Fibroblast of lung (primary cell): ENCODE results near the gene COL4A1. TPM values are rescaled to one million over a fixed set of nuclear protein-coding genes. Genes with fewer than 3 reads are reported as not detected.

Experiments used
- DNase-seq, 2 donors: peaks; one replicate each; pipeline versions ENCODE4 v3.0.0 to v3.0.0-alpha.2; 2010; ENCODE audit warnings: low read depth in 2 of 2
- H2AFZ ChIP-seq: 2 replicates; pipeline ENCODE4 v1.5.1; 2012; ENCODE audit warnings: low read length, control low read depth, inconsistent platforms
- H3K27ac ChIP-seq: 2 replicates; pipeline ENCODE4 v1.5.1; 2011; ENCODE audit warnings: low read length, control low read depth; ENCODE audit not compliant: insufficient read depth
- H3K27me3 ChIP-seq: 2 replicates; pipeline ENCODE4 v1.5.1; 2011; ENCODE audit warnings: mild to moderate bottlenecking, low read length; ENCODE audit not compliant: control insufficient read depth, insufficient read depth
- H3K36me3 ChIP-seq: 2 replicates; pipeline ENCODE4 v1.5.1; 2011; ENCODE audit warnings: low read length; ENCODE audit not compliant: control insufficient read depth, insufficient read depth
- H3K4me1 ChIP-seq: 2 replicates; pipeline ENCODE4 v1.5.1; 2011; ENCODE audit warnings: low read length; ENCODE audit not compliant: control insufficient read depth, insufficient read depth; ENCODE audit errors: extremely low read depth
- H3K4me2 ChIP-seq: 2 replicates; pipeline ENCODE4 v1.5.1; 2011; ENCODE audit warnings: low read length, control low read depth; ENCODE audit not compliant: insufficient read depth; ENCODE audit errors: extremely low read depth
- H3K4me3 ChIP-seq, 4 experiments: fragments of 200-600 bp in 1 of 4; sonication (generic) in 1 of 4; replicated peaks in 1 of 4; 2 replicates each; pipeline ENCODE4 v1.5.1; 2011 to 2016; ENCODE audit warnings: low read length in 4 of 4, low read depth in 3 of 4, mild to moderate bottlenecking in 3 of 4, control low read depth in 2 of 4, inconsistent platforms in 1 of 4, mixed read lengths in 1 of 4; ENCODE audit not compliant: insufficient read depth in 1 of 4; ENCODE audit errors: control extremely low read depth in 1 of 4
- H3K79me2 ChIP-seq: 2 replicates; pipeline ENCODE4 v1.5.1; 2012; ENCODE audit warnings: mild to moderate bottlenecking, low read length, inconsistent platforms; ENCODE audit not compliant: control insufficient read depth, insufficient read depth
- H3K9ac ChIP-seq: 2 replicates; pipeline ENCODE4 v1.5.1; 2011; ENCODE audit warnings: mild to moderate bottlenecking, low read length, control low read depth; ENCODE audit not compliant: insufficient read depth
- H3K9me3 ChIP-seq: 2 replicates; pipeline ENCODE4 v1.5.1; 2012; ENCODE audit warnings: low read depth, low read length; ENCODE audit not compliant: control insufficient read depth, insufficient read depth
- H4K20me1 ChIP-seq: 2 replicates; pipeline ENCODE4 v1.5.1; 2011; ENCODE audit warnings: low read length; ENCODE audit not compliant: control insufficient read depth, insufficient read depth; ENCODE audit errors: extremely low read depth
- EZH2 ChIP-seq: IDR thresholded peaks from 2 replicates; pipeline ENCODE4 v1.5.1; 2012; ENCODE audit warnings: low read length, control low read depth, mild to moderate bottlenecking; ENCODE audit errors: missing control alignments
- polyA plus RNA-seq, 2 donors: library from polyadenylated mRNA; depleted of rRNA in 1 of 2; stranded (reverse) in 1 of 2; unstranded in 1 of 2; fragments of >200 nt; gene quantifications; 2 replicates each; pipeline ENCODE4 v1.2.1, GENCODE V29; 2011 to 2012; ENCODE audit warnings: missing spikeins in 1 of 2
- total RNA-seq: library from RNA; depleted of rRNA; stranded (reverse); fragments of >200 nt; gene quantifications from 2 replicates; pipeline ENCODE4 v1.2.1, GENCODE V29; 2014
- TF ChIP-seq, protein P1 (sequence below), 2 donors: IDR thresholded peaks in 1 of 2; conservative IDR thresholded peaks in 1 of 2; 1 replicate in 1 of 2; 2 replicates in 1 of 2; pipeline ENCODE4 v1.5.1; 2011 to 2012; ENCODE audit warnings: low read length in 2 of 2, control low read depth in 1 of 2, inconsistent platforms in 1 of 2, low read depth in 1 of 2, mild to moderate bottlenecking in 1 of 2

COL4A1 gene
- total and polyA plus RNA-seq, 2 donors (not counting 1 experiment from before 2014, with no cell fraction given) = 34.0 to 607 TPM

DNA sequence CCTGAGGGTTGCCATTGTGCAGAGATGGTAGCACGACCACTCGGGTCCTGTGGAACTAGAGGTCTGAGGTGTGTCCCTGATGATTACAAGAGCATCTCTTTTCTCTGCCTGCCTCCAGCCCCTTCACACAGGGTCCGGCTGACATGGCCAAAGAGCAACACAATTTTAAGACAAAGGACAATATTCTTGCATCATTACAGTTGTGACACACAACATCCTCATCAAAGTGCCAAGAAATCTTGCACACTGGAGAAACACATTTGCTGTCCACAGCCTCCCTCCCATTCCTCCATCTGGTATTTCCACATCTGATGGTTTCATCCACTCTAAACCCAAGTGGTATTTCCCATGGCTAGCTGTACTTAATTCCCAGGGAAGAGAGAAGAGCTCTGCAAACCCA is 12.8 kb downstream of the COL4A1 start:
- no peak overlapping the region for H3K9ac ChIP-seq
- H2AFZ ChIP-seq = no peak overlapping the region
- no peak overlapping the region for H3K4me2 ChIP-seq
- TF ChIP-seq EZH2 = no peak
- TF ChIP-seq, protein P1, sequence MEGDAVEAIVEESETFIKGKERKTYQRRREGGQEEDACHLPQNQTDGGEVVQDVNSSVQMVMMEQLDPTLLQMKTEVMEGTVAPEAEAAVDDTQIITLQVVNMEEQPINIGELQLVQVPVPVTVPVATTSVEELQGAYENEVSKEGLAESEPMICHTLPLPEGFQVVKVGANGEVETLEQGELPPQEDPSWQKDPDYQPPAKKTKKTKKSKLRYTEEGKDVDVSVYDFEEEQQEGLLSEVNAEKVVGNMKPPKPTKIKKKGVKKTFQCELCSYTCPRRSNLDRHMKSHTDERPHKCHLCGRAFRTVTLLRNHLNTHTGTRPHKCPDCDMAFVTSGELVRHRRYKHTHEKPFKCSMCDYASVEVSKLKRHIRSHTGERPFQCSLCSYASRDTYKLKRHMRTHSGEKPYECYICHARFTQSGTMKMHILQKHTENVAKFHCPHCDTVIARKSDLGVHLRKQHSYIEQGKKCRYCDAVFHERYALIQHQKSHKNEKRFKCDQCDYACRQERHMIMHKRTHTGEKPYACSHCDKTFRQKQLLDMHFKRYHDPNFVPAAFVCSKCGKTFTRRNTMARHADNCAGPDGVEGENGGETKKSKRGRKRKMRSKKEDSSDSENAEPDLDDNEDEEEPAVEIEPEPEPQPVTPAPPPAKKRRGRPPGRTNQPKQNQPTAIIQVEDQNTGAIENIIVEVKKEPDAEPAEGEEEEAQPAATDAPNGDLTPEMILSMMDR (conservative IDR thresholded peaks at IDR 0.05 in 1 of 2, IDR thresholded peaks at IDR 0.05 in 1 of 2; ENCODE audit: low read depth in 1 of 2, low read length in 2 of 2) = no peak
- no peaks in the 10 kb centered on the region for H3K36me3 ChIP-seq
- DNase-seq = peak in 1 of 2 donors; percentile 82
- H4K20me1 ChIP-seq = no peaks in the 10 kb centered on the region
- H3K4me1 ChIP-seq = peaks cover 10% of the 10 kb centered on the region
- no peak overlapping the region for H3K4me3 ChIP-seq
- no peaks in the 10 kb centered on the region for H3K27me3 ChIP-seq
- H3K9me3 ChIP-seq = no peaks in the 10 kb centered on the region
- peaks cover 57% of the 10 kb centered on the region for H3K79me2 ChIP-seq
- no peak overlapping the region for H3K27ac ChIP-seq

- no peaks in the 10 kb centered on the region for H3K9me3 ChIP-seq
- DNase-seq = no peak
- no peak overlapping the region for H3K4me3 ChIP-seq
- no peak overlapping the region for H3K27ac ChIP-seq
- no peaks in the 10 kb centered on the region for H3K36me3 ChIP-seq
- H4K20me1 ChIP-seq = no peaks in the 10 kb centered on the region
- TF ChIP-seq EZH2 = no peak
- peaks cover 5% of the 10 kb centered on the region for H3K4me1 ChIP-seq
- H3K4me2 ChIP-seq = no peak overlapping the region
- H3K27me3 ChIP-seq = no peaks in the 10 kb centered on the region
- peaks cover 55% of the 10 kb centered on the region for H3K79me2 ChIP-seq
- H3K9ac ChIP-seq = no peak overlapping the region
- H2AFZ ChIP-seq = no peak overlapping the region
These were observed 13.3 kb downstream of the COL4A1 start for GRCh38 chr13:110293649-110294048.

- TF ChIP-seq EZH2 = no peak
- TF ChIP-seq, protein P1 (conservative IDR thresholded peaks at IDR 0.05 in 1 of 2, IDR thresholded peaks at IDR 0.05 in 1 of 2; ENCODE audit: low read depth in 1 of 2, low read length in 2 of 2) = no peak
- Histone ChIP-seq H3K79me2 (peaks cover 51% of the 10 kb centered on the region), H3K27me3 (no peaks in the 10 kb centered on the region), H4K20me1 (no peaks in the 10 kb centered on the region), H3K36me3 (no peaks in the 10 kb centered on the region), H3K9me3 (no peaks in the 10 kb centered on the region), H3K9ac (no peak overlapping the region), H3K4me2 (no peak overlapping the region), H3K4me1 (peaks cover 2% of the 10 kb centered on the region), H2AFZ (no peak overlapping the region), H3K27ac (no peak overlapping the region), H3K4me3 (no peak overlapping the region)
- DNase-seq = no peak
These were observed 13.9 kb downstream of the COL4A1 start for GRCh38 chr13:110293037-110293436.
